ENCODE results near the gene DEK. TPM values are rescaled to one million over a fixed set of nuclear protein-coding genes. Genes with fewer than 3 reads are reported as not detected.

The DEK gene
- total and polyA plus RNA-seq, 4 donors: 35.2 to 87.6 (median 56.6) TPM

DNA sequence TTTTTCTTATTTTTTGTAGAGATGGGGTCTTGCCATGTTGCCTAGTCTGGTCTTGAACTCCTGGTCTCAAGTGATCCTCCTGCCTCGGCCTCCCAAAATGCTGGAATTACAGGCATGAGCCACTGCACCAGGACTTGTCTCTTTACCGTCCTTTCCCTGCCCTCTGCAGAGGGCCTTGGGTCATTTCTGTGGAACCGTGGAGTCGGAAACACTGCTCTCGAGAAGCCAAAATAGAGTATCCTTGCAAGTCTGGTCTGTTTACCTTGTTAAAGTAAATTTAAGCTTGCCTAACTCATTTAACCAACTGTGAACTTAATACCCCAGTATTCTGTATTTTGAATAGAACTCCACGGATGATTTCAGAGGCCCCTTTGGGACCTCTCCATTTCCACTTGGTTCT is 57.7 kb downstream of the DEK start:
- H3K4me3 ChIP-seq: no peak overlapping the region
- H3K9me3 ChIP-seq (ENCODE audit: control insufficient read depth in 4 of 4, insufficient read depth in 3 of 4, low read length in 3 of 4): peaks cover 0 to 1% (median 0%) of the 10 kb centered on the region in 4 donors
- no peak for TF ChIP-seq CTCF (IDR thresholded peaks at IDR 0.05; ENCODE audit: control extremely low read depth, extremely low read depth)
- 79 to 94% methylated on average over 6 of the region's 6 CpGs for WGBS, 2 donors
- ATAC-seq (ENCODE audit: insufficient read depth, low FRiP score) (no peak), DNase-seq (no peak)
- H3K27me3 ChIP-seq (ENCODE audit: control insufficient read depth in 3 of 3, insufficient read depth in 3 of 3, low read length in 2 of 3): no peaks in the 10 kb centered on the region
- H3K27ac ChIP-seq (ENCODE audit: low read depth in 1 of 2, low read length in 1 of 2): no peak overlapping the region
- H3K36me3 ChIP-seq (ENCODE audit: control insufficient read depth in 4 of 4, insufficient read depth in 4 of 4, low read length in 4 of 4): peaks cover 3 to 19% (median 12%) of the 10 kb centered on the region in 4 donors
- H3K9ac ChIP-seq (ENCODE audit: insufficient read depth in 1 of 2, low read length in 2 of 2): no peak overlapping the region
- H3K4me1 ChIP-seq (ENCODE audit: control insufficient read depth in 5 of 5, insufficient read depth in 5 of 5, low read length in 5 of 5): peaks cover 0 to 2% (median 0%) of the 10 kb centered on the region in 5 donors

DNA sequence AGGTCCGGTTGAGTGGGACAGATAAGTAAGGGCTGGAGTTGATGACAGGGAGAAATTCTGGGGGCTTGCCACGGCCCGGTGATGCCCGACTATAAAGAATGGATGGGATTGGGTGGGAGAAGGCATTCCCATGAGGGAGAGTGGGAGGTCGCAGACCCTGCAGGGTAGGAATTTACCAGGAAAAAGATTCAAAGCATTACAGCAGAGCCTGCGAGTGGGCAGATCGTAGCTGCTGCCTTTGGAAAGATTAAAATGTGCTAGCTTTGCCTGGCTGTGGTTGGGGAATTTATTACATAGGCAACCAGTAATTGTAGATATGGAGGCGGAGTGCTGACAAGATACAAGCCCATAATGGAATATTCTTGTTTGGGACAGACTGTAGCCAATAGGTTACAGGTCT is 59.6 kb downstream of the DEK start:
- Histone ChIP-seq H3K9ac (ENCODE audit: insufficient read depth in 1 of 2, low read length in 2 of 2) (no peak overlapping the region), H3K36me3 (ENCODE audit: control insufficient read depth in 4 of 4, insufficient read depth in 4 of 4, low read length in 4 of 4) (peaks cover 7 to 17% (median 12%) of the 10 kb centered on the region in 4 donors), H3K9me3 (ENCODE audit: control insufficient read depth in 4 of 4, insufficient read depth in 3 of 4, low read length in 3 of 4) (peaks cover 0 to 1% (median 0%) of the 10 kb centered on the region in 4 donors), H3K27ac (ENCODE audit: low read depth in 1 of 2, low read length in 1 of 2) (no peak overlapping the region), H3K27me3 (ENCODE audit: control insufficient read depth in 3 of 3, insufficient read depth in 3 of 3, low read length in 2 of 3) (no peaks in the 10 kb centered on the region), H3K4me3 (no peak overlapping the region), H3K4me1 (ENCODE audit: control insufficient read depth in 5 of 5, insufficient read depth in 5 of 5, low read length in 5 of 5) (peaks cover 0 to 2% (median 0%) of the 10 kb centered on the region in 5 donors)
- DNase-seq (no peak), ATAC-seq (ENCODE audit: insufficient read depth, low FRiP score) (no peak)
- WGBS, 2 donors: 95 to 97% methylated on average over 8 of the region's 8 CpGs
- TF ChIP-seq CTCF (IDR thresholded peaks at IDR 0.05; ENCODE audit: control extremely low read depth, extremely low read depth): no peak

- H3K4me1 ChIP-seq (ENCODE audit: control insufficient read depth in 5 of 5, insufficient read depth in 5 of 5, low read length in 5 of 5): no peaks in the 10 kb centered on the region
- DNase-seq: no peak
- TF ChIP-seq CTCF (IDR thresholded peaks at IDR 0.05; ENCODE audit: control extremely low read depth, extremely low read depth): no peak
- no peak overlapping the region for H3K9ac ChIP-seq (ENCODE audit: insufficient read depth in 1 of 2, low read length in 2 of 2)
- H3K9me3 ChIP-seq (ENCODE audit: control insufficient read depth in 4 of 4, insufficient read depth in 3 of 4, low read length in 3 of 4): peaks cover 0 to 1% (median 0%) of the 10 kb centered on the region in 4 donors
- H3K4me3 ChIP-seq: no peak overlapping the region
- H3K27ac ChIP-seq (ENCODE audit: low read depth in 1 of 2, low read length in 1 of 2): no peak overlapping the region
- H3K27me3 ChIP-seq (ENCODE audit: control insufficient read depth in 3 of 3, insufficient read depth in 3 of 3, low read length in 2 of 3): no peaks in the 10 kb centered on the region
- no peak for ATAC-seq (ENCODE audit: insufficient read depth, low FRiP score)
- WGBS, 2 donors: 92% methylated on average over 6 of the region's 6 CpGs
- peaks cover 7 to 19% (median 13%) of the 10 kb centered on the region in 4 donors for H3K36me3 ChIP-seq (ENCODE audit: control insufficient read depth in 4 of 4, insufficient read depth in 4 of 4, low read length in 4 of 4)
Observed at GRCh38 chr6:18203786-18204185, 60.5 kb downstream of the DEK start.

DNA sequence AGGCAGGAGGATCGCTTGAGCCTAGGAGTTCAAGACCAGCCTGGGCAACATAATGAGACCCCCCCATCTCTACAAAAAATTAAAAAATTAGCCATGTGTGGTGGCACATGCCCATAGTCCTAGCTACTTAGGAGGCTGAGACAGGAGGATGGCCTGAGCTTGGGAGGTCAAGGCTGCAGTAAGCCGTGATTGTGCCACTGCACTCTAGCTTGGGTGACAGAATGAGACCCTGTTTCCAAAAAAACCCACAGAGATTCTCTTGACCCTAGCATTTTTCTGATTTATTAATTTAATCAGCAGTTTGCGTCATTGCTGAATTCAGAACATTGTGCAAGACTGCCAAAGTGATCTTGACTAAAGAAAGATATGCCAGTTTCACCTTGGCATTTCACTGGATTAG is 72.3 kb downstream of the DEK start:
- Histone ChIP-seq H3K36me3 (ENCODE audit: control insufficient read depth in 4 of 4, insufficient read depth in 4 of 4, low read length in 4 of 4) (peaks cover 3 to 17% (median 12%) of the 10 kb centered on the region in 4 donors), H3K4me1 (ENCODE audit: control insufficient read depth in 5 of 5, insufficient read depth in 5 of 5, low read length in 5 of 5) (peaks cover 0 to 10% (median 0%) of the 10 kb centered on the region in 5 donors), H3K27ac (ENCODE audit: low read depth in 1 of 2, low read length in 1 of 2) (no peak overlapping the region), H3K9me3 (ENCODE audit: control insufficient read depth in 4 of 4, insufficient read depth in 3 of 4, low read length in 3 of 4) (no peaks in the 10 kb centered on the region), H3K9ac (ENCODE audit: insufficient read depth in 1 of 2, low read length in 2 of 2) (no peak overlapping the region), H3K4me3 (no peak overlapping the region), H3K27me3 (ENCODE audit: control insufficient read depth in 3 of 3, insufficient read depth in 3 of 3, low read length in 2 of 3) (no peaks in the 10 kb centered on the region)
- no peak for TF ChIP-seq CTCF (IDR thresholded peaks at IDR 0.05; ENCODE audit: control extremely low read depth, extremely low read depth)
- 97% methylated on average over 3 of the region's 3 CpGs for WGBS, 2 donors
- DNase-seq (no peak), ATAC-seq (ENCODE audit: insufficient read depth, low FRiP score) (no peak)

Measured in lung (tissue), 12 donors.